Type B pancreatic cell (in vitro differentiated cells): ENCODE results near the gene ABHD3. TPM values are rescaled to one million over a fixed set of nuclear protein-coding genes. Genes with fewer than 3 reads are reported as not detected.

ENCODE experiments used
- DNase-seq: peaks from one replicate; pipeline ENCODE4 v3.0.0; 2021; ENCODE audit warnings: mixed read lengths; ENCODE audit not compliant: unreplicated experiment; ENCODE audit errors: extremely low spot score
- H3K27ac Mint-ChIP-seq: 2 replicates; pipeline ENCODE4 v1.8.0; 2021; ENCODE audit warnings: mild to moderate bottlenecking, mixed read lengths
- H3K27me3 Mint-ChIP-seq: 2 replicates; pipeline ENCODE4 v1.8.0; 2021; ENCODE audit warnings: mixed read lengths
- H3K36me3 Mint-ChIP-seq: 2 replicates; pipeline ENCODE4 v1.8.0; 2021; ENCODE audit warnings: mixed read lengths
- H3K4me1 Mint-ChIP-seq: one replicate; pipeline ENCODE4 v1.8.0; 2021; ENCODE audit warnings: mixed read lengths; ENCODE audit not compliant: unreplicated experiment
- H3K4me3 Mint-ChIP-seq: 2 replicates; pipeline ENCODE4 v1.8.0; 2021; ENCODE audit warnings: mild to moderate bottlenecking, mixed read lengths
- H3K9me3 Mint-ChIP-seq: 2 replicates; pipeline ENCODE4 v1.8.0; 2021; ENCODE audit warnings: mixed read lengths
- long read RNA-seq: library from polyadenylated mRNA; unstranded; transcript quantifications from one replicate; pipeline ENCODE4 v2.0.0, GENCODE V29; 2020
- total RNA-seq: library from RNA; stranded (reverse); gene quantifications from 2 replicates; pipeline ENCODE4 v1.2.1, GENCODE V29; 2021; ENCODE audit warnings: low replicate concordance
- TF ChIP-seq, protein P1 (sequence below): fragments of 200-600 bp; sonication (generic); conservative IDR thresholded peaks from 2 replicates; pipeline ENCODE4 v1.5.0; 2021; ENCODE audit warnings: antibody characterized with exemption, mild to moderate bottlenecking

ABHD3 gene, protein sequence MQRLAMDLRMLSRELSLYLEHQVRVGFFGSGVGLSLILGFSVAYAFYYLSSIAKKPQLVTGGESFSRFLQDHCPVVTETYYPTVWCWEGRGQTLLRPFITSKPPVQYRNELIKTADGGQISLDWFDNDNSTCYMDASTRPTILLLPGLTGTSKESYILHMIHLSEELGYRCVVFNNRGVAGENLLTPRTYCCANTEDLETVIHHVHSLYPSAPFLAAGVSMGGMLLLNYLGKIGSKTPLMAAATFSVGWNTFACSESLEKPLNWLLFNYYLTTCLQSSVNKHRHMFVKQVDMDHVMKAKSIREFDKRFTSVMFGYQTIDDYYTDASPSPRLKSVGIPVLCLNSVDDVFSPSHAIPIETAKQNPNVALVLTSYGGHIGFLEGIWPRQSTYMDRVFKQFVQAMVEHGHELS
- total RNA-seq, result 23.2 and 29.3 TPM in 2 replicates
- long read RNA-seq, transcript ABHD3-201 (9 exons, 2,064 nt), result major isoform, 135 of 187 reads
- long read RNA-seq, transcript ABHD3-202 (5 exons, 877 nt), result minor isoform, 14 of 187 reads
- long read RNA-seq, partial matches to known transcripts, result 12 of 187 reads
- long read RNA-seq, other reads (novel, unspliced or antisense), result 24 of 187 reads

DNA sequence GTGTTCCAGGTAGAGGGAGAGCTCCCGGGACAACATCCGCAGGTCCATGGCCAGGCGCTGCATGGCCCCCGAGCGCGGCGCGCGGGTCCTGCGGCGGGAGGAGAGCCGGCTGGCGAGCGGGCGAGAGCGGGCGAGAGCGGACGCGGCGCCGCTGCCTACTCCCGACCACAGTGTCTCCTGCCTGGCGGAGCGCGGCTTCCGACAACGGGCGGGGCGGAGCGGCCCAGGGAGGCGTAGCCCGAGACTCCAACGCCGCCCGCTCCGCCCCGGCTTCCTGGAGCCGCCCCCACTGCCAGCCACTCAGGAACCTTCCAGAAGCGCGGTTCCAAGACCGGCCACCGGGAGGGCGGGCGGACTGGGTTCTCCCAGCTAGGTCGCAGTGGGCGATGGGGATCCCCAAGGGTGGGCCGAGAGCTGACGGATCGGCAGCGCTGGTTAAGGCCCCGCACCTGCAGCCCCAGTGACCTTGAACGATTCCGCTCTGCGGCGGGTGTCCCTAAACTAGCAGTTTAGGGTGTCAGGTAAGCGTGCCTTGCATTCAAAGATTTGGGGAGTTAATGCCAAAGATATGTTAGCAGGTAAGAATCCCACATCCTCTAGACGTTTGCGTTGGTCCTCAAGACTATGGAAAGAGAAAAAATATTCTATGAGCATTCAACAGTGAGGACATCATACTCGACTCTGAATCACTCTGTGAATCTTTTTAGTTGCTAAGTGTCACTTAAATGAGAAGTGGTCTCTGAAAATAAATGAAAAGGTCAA lies at the start of gene ABHD3:
TSS of gene ABHD3 (minus strand) at position 172 of the 762 bp plus-strand sequence. CDS start at position 63, 109 bp downstream.
- peak within 1 kb of the TSS; percentile 94 for H3K4me3 Mint-ChIP-seq
- H3K9me3 Mint-ChIP-seq, result peaks cover 4% of the 10 kb centered on the region
- TF ChIP-seq, protein P1, sequence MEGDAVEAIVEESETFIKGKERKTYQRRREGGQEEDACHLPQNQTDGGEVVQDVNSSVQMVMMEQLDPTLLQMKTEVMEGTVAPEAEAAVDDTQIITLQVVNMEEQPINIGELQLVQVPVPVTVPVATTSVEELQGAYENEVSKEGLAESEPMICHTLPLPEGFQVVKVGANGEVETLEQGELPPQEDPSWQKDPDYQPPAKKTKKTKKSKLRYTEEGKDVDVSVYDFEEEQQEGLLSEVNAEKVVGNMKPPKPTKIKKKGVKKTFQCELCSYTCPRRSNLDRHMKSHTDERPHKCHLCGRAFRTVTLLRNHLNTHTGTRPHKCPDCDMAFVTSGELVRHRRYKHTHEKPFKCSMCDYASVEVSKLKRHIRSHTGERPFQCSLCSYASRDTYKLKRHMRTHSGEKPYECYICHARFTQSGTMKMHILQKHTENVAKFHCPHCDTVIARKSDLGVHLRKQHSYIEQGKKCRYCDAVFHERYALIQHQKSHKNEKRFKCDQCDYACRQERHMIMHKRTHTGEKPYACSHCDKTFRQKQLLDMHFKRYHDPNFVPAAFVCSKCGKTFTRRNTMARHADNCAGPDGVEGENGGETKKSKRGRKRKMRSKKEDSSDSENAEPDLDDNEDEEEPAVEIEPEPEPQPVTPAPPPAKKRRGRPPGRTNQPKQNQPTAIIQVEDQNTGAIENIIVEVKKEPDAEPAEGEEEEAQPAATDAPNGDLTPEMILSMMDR, result peak; percentile 71
- H3K27ac Mint-ChIP-seq, result peak within 1 kb of the TSS; percentile 92
- H3K4me1 Mint-ChIP-seq, result peaks cover 16% of the 10 kb centered on the region
- H3K27me3 Mint-ChIP-seq, result no peaks in the 10 kb centered on the region
- peaks cover 9% of the 10 kb centered on the region for H3K36me3 Mint-ChIP-seq
- peak; percentile 90 for DNase-seq

- no peak overlapping the region for H3K27ac Mint-ChIP-seq
- no peaks in the 10 kb centered on the region for H3K27me3 Mint-ChIP-seq
- H3K4me1 Mint-ChIP-seq, result peaks cover 34% of the 10 kb centered on the region
- TF ChIP-seq, protein P1, result no peak
- no peaks in the 10 kb centered on the region for H3K9me3 Mint-ChIP-seq
- peaks cover 13% of the 10 kb centered on the region for H3K36me3 Mint-ChIP-seq
- no peak for DNase-seq
- no peak overlapping the region for H3K4me3 Mint-ChIP-seq
Observed at GRCh38 chr18:21747764-21748693, 43.5 kb upstream of the ABHD3 start.

DNA sequence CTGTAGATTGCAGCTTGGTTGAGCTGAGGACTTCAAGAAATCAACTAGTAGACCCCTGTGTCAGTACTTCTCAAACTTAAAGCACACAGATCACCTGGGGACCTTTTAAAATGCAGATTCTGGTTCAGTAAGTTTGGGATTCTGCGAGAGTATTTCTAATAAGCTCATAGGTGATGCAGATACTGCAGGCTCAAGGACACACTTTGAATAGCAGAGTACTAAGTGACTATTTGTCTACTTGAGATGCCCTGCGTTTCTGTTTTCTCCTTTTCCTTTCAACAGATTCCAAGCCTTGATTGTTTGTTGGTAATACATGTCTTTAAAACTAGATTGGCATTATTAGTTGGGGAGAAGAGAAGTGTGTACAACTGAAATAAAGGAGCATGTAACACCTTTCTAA lies 42.7 kb upstream of the ABHD3 start:
- Mint-ChIP-seq H3K4me1 (peaks cover 37% of the 10 kb centered on the region), H3K27ac (no peak overlapping the region), H3K36me3 (peaks cover 14% of the 10 kb centered on the region), H3K4me3 (no peak overlapping the region), H3K27me3 (no peaks in the 10 kb centered on the region), H3K9me3 (no peaks in the 10 kb centered on the region)
- TF ChIP-seq, protein P1, result no peak
- no peak for DNase-seq

DNA sequence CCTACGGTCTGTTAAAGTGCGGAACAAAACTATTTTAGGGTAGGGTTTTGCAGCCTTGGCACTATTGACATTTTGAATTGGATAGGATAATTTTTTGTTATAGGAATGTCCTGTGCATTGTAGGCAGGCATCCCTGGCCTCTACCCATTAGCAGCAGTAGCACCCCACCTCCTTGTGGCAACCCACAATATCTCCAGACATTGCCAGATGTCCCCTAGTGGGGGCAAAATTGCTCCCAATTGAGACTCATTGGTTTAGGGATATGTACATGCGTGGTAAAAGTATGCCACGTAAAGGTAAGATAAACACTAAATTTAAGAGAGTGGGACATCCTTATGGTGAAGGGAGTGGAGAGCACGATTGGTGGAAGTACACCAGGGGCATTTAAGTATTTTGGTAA lies 40.7 kb upstream of the ABHD3 start:
- no peak for DNase-seq
- Mint-ChIP-seq H3K36me3 (peaks cover 11% of the 10 kb centered on the region), H3K27ac (no peak overlapping the region), H3K27me3 (no peaks in the 10 kb centered on the region), H3K4me3 (no peak overlapping the region), H3K9me3 (no peaks in the 10 kb centered on the region), H3K4me1 (peaks cover 39% of the 10 kb centered on the region)
- TF ChIP-seq, protein P1, result no peak
